T47D (cell line): ENCODE data around the gene MRPL14.

Source experiments
- DNase-seq, 2 experiments: peaks; one replicate each; pipeline versions ENCODE4 v3.0.0 to v3.0.0-alpha.2; 2011 to 2012; ENCODE audit warnings: low read depth in 1 of 2, low spot score in 1 of 2
- JUND ChIP-seq: IDR thresholded peaks from 2 replicates; pipeline ENCODE4 v1.6.1; 2012; ENCODE audit warnings: low read depth
- in situ Hi-C: cut with HindIII; loops from 2 replicates; pipeline ENCODE4 v1.10.0; 2016; ENCODE audit warnings: low sequenced_read_pairs, low pct_unique_long_range_greater_than_20kb

Gene MRPL14

DNA sequence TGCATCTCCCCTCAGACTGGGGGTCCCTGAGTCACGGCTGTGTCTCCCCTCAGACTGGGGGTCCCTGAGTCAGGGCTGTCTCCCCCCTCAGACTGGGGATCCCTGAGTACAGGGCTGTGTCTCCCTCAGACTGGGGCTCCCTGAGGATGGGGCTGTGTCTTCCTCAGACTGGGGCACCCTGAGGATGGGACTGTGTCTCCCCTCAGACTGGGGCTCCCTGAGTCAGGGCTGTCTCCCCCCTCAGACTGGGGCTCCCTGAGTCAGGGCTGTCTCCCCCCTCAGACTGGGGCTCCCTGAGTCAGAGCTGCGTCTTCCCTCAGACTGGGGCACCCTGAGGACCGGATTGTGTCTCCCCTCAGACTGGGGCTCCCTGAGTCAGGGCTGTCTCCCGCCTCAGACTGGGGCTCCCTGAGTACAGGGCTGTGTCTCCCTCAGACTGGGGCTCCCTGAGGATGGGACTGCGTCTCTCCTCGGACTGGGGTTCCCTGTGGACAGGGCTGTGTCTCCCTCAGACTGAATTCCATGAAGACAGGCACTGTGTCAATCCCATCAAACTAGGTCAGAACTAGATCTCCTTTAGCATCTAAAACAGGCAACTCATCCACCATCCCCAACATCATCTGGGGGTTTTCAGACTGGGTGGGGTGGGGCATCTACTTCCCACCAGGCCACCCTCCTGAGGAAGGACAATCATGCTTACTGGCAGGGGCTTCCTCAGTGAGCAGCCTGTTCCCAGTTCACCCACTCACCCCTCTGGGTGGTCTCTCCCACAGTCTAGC lies 60.7 kb downstream of the MRPL14 start:
- in situ Hi-C loops, result no loop called here
- no peak for DNase-seq
- no peak for TF ChIP-seq JUND

DNA sequence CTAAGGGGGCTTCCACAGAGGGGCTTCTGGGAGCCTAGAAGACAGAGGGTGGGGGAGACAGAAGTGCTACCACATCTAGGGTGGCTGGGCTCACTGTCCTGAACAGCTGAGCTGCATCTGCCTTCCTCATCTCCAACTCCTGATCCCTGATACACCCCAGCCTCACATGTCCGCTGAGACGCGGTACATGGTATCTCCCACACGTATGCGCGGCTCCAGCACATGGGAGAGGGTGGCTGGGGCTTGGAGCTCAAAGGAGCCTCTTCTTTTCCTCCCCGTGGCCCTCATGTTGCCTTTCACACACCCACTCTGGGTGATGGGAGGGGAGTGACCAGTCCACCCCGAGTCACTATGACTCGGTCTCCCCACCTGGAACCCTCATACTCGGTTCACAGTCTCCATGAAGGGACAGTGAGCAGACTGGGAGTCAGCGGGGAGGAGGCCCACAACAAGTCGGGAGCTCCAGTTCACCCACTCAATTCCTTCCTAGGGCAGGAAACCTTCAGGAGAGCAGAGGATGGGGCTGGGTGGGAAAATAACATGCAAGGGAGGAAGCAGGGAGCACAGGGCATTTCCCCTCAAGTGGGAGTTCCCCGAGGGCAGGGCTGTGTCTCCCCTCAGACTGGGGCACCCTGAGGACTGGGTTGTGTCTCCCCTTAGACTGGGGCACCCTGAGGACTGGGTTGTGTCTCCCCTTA lies 61.7 kb downstream of the MRPL14 start:
- TF ChIP-seq JUND, result no peak
- DNase-seq, result no peak
- in situ Hi-C loops, result no loop called here

DNA sequence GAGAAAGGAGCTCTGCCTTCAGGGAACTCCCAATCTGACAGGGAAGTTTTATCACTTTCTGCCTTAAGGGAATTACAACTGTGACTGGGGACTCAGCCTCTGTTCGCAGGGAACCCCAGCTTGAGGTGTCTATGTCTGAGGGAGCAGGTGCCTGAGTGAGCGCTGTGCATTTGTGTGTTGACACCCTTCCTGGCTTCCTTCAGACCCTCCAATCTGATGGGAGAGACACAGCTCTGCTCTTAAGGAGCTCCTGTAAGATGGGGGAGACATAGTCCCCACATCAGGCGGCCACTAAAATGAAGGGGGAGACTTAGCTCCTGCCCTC lies 62.3 kb downstream of the MRPL14 start:
- DNase-seq, result no peak
- no peak for TF ChIP-seq JUND
- in situ Hi-C loops, result no loop called here

GRCh38 chr6:44064089-44064947 lies 62.9 kb downstream of the MRPL14 start:
- no peak for TF ChIP-seq JUND
- in situ Hi-C loops, result no loop called here

DNA sequence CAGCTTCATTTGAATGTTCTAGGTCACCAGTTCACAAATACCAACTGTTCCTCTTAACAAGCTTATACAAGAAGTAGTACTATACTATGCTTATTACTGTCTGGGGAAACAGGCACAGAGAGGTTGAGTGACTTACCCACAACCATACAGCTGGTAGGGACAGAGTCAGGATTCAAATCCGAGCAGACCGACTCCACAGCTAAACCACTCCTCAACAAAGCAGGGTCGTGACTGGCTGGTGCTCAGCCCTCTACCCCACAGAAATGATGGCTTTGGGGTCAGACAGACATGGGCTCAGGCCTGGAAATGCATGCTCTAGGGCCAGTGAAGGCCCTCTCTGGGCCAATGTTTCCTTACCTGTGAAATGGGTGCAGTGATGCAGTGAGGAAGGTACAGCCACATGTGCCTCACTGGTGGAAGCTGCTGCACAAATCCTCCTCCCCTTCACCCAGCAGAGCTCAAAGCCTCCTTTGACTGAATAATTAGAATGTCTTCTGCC lies 63.6 kb downstream of the MRPL14 start:
- TF ChIP-seq JUND, result no peak
- in situ Hi-C loops, result no loop called here
- no peak for DNase-seq

More at GRCh38 chr6:44064089-44064947, 62.9 kb downstream of the MRPL14 start:
- DNase-seq, result no peak
